Breast epithelium (tissue), 4 donors: ENCODE data around the gene NBEAL2. TPM values are rescaled to one million over a fixed set of nuclear protein-coding genes. Genes with fewer than 3 reads are reported as not detected.

ENCODE experiments used
- DNase-seq, 2 donors: peaks; one replicate each; pipeline ENCODE4 v3.0.0-alpha.2; 2019; ENCODE audit warnings: low spot score in 2 of 2
- H3K27ac ChIP-seq, 2 donors: fragments of 200-600 bp; sonication (generic) in 1 of 2; one replicate each; pipeline ENCODE4 v1.5.1; 2016 to 2019; ENCODE audit warnings: mild to moderate bottlenecking in 1 of 2
- H3K27me3 ChIP-seq, 2 donors: fragments of 200-600 bp; sonication (generic) in 1 of 2; one replicate each; pipeline versions ENCODE4 v1.5.1 to v1.6.0; 2017 to 2019; ENCODE audit warnings: control low read depth in 1 of 2, mild to moderate bottlenecking in 1 of 2
- H3K36me3 ChIP-seq: fragments of 200-600 bp; one replicate; pipeline ENCODE4 v1.5.1; 2019
- H3K4me1 ChIP-seq, 2 donors: fragments of 200-600 bp; sonication (generic); one replicate each; pipeline ENCODE4 v1.5.1; 2016 to 2019; ENCODE audit warnings: control low read depth in 1 of 2
- H3K4me3 ChIP-seq, 3 donors: fragments of 200-600 bp; sonication (generic); 1 replicate in 2 of 3; 2 replicates in 1 of 3; pipeline ENCODE4 v1.5.1; 2016 to 2019; ENCODE audit warnings: mild to moderate bottlenecking in 3 of 3, moderate library complexity in 2 of 3
- H3K9me3 ChIP-seq, 2 donors: fragments of 200-600 bp; sonication (generic) in 1 of 2; one replicate each; pipeline ENCODE4 v1.5.1; 2016 to 2019; ENCODE audit warnings: control low read depth in 1 of 2
- POLR2A ChIP-seq: fragments of 450-650 bp; IDR thresholded peaks from one replicate; pipeline ENCODE4 v1.6.1; 2016; ENCODE audit warnings: antibody characterized with exemption, mild to moderate bottlenecking, moderate library complexity
- POLR2AphosphoS5 ChIP-seq, 3 donors: sonication (generic); formaldehyde crosslinking; IDR thresholded peaks; one replicate each; pipeline ENCODE4 v1.6.1; 2017; ENCODE audit warnings: antibody characterized with exemption in 3 of 3
- intact Hi-C: fragments of 100-400 bp; cut with DNase I; formaldehyde crosslinking; loops from one replicate; pipeline ENCODE4 v1.15.1; 2023; ENCODE audit warnings: low total_unique reads
- total RNA-seq, 3 donors: library from RNA; depleted of rRNA; stranded (reverse); fragments of >200 nt; gene quantifications; one replicate each; pipeline ENCODE4 v1.1.0, GENCODE V29; 2016
- TF ChIP-seq, protein P1 (sequence below), 3 donors: fragments of 450-650 bp; IDR thresholded peaks; one replicate each; pipeline ENCODE4 v1.5.1; 2016 to 2017; ENCODE audit warnings: antibody characterized with exemption in 3 of 3, mild to moderate bottlenecking in 3 of 3, moderate library complexity in 3 of 3

The NBEAL2 gene
- total RNA-seq, 3 donors from 2014 or later: 16.8 to 58.3 (median 54.4) TPM

- peaks cover 8 to 17% of the 10 kb centered on the region in 2 donors for H3K4me1 ChIP-seq
- no peak overlapping the region for H3K4me3 ChIP-seq
- no peak overlapping the region for H3K27ac ChIP-seq
- H3K9me3 ChIP-seq: no peaks in the 10 kb centered on the region
- no peaks in the 10 kb centered on the region for H3K36me3 ChIP-seq
- no peak for DNase-seq
- TF ChIP-seq, protein P1, sequence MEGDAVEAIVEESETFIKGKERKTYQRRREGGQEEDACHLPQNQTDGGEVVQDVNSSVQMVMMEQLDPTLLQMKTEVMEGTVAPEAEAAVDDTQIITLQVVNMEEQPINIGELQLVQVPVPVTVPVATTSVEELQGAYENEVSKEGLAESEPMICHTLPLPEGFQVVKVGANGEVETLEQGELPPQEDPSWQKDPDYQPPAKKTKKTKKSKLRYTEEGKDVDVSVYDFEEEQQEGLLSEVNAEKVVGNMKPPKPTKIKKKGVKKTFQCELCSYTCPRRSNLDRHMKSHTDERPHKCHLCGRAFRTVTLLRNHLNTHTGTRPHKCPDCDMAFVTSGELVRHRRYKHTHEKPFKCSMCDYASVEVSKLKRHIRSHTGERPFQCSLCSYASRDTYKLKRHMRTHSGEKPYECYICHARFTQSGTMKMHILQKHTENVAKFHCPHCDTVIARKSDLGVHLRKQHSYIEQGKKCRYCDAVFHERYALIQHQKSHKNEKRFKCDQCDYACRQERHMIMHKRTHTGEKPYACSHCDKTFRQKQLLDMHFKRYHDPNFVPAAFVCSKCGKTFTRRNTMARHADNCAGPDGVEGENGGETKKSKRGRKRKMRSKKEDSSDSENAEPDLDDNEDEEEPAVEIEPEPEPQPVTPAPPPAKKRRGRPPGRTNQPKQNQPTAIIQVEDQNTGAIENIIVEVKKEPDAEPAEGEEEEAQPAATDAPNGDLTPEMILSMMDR (IDR thresholded peaks at IDR 0.05): no peak
- TF ChIP-seq POLR2A: no peak
- no peak for TF ChIP-seq POLR2AphosphoS5 (IDR thresholded peaks at IDR 0.05)
- H3K27me3 ChIP-seq: no peaks in the 10 kb centered on the region
- intact Hi-C loops: no loop called here
Measured at GRCh38 chr3:46985588-46985987, 6.1 kb downstream of the NBEAL2 start.

- intact Hi-C loops: no loop called here
- peaks cover 8 to 11% of the 10 kb centered on the region in 2 donors for H3K4me1 ChIP-seq
- H3K9me3 ChIP-seq: no peaks in the 10 kb centered on the region
- H3K4me3 ChIP-seq: no peak overlapping the region
- TF ChIP-seq, protein P1 (IDR thresholded peaks at IDR 0.05): no peak
- TF ChIP-seq POLR2AphosphoS5 (IDR thresholded peaks at IDR 0.05) (no peak), POLR2A (no peak)
- no peaks in the 10 kb centered on the region for H3K27me3 ChIP-seq
- peak overlapping the region in 1 of 2 donors; percentile 18 for H3K27ac ChIP-seq
- H3K36me3 ChIP-seq: no peaks in the 10 kb centered on the region
- no peak for DNase-seq
Measured at GRCh38 chr3:46986055-46986730, 6.7 kb downstream of the NBEAL2 start.

DNA sequence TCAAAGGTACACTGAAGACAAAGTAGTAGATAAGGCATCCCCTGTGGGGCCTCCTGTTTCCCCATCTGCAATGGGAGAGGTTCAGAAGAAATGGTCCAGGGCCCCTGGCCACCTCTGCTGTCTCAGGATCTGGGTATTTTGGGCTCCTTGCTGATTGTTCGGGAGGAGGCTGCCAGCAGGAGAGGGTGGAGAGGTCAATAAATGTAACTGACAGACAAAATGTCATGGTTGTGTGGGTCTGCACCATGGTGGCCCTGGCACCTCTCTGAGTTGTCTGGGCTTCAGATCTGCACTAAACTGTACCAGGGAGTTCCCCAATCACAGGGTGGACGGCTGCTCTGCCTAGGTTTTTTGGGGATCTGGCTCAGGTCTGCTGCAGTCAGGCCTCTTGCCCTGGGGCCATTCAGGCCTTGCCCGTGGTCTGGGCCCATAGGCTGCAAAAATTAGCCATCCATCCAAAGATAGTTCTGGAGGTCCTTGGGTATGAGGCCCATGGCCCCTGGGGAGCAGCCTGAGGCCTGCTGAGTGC, 7.4 kb downstream of the NBEAL2 start:
- intact Hi-C loops: no loop called here
- no peaks in the 10 kb centered on the region for H3K36me3 ChIP-seq
- peaks cover 5 to 7% of the 10 kb centered on the region in 2 donors for H3K4me1 ChIP-seq
- no peak overlapping the region for H3K4me3 ChIP-seq
- TF ChIP-seq POLR2A: no peak
- no peak for DNase-seq
- H3K27me3 ChIP-seq: no peaks in the 10 kb centered on the region
- peak overlapping the region; percentile 5 to 18 for H3K27ac ChIP-seq
- H3K9me3 ChIP-seq: no peaks in the 10 kb centered on the region

GRCh38 chr3:46987319-46987742, 7.9 kb downstream of the NBEAL2 start:
- Histone ChIP-seq H3K9me3 (no peaks in the 10 kb centered on the region), H3K27ac (peak overlapping the region in 1 of 2 donors; percentile 57), H3K4me3 (no peak overlapping the region), H3K4me1 (peaks cover under 1 to 3% of the 10 kb centered on the region in 2 donors), H3K36me3 (no peaks in the 10 kb centered on the region), H3K27me3 (no peaks in the 10 kb centered on the region)
- no peak for TF ChIP-seq POLR2A
- no peak for TF ChIP-seq POLR2AphosphoS5 (IDR thresholded peaks at IDR 0.05)
- TF ChIP-seq, protein P1 (IDR thresholded peaks at IDR 0.05): no peak
- DNase-seq: no peak
- intact Hi-C loops: no loop called here

DNA sequence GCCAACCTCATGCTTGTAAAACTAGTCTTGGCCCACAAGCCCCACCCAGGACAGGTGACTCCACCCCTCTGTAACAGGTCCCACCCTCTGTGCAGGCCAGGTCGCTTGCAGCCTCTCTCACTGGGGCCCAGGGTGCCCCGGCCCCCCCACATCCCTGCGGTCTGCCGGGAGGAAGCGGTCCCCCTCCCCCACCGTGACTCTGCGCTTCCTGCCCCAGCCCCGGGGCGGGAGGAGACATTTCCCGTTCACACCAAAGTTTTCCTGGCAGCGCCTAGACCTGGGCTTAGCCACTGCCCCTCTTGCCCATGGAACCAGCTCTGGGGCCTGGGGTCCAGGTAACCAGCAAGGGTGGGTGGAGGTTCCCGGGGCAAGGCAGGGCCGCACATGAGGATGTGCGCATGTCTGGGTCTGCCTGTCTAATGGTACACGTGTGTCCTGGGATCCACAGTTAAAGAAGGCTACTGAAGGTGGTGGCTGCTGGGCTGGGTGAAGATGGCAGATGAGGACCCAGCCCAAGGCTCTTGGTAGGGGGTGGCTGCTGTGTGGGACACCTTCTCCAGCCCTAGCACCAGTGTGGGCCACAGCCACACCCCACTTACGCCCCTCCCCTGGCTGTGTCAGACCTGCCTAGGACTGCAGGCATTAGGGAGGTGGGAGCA, 8.4 kb downstream of the NBEAL2 start:
- intact Hi-C loops: no loop called here
- TF ChIP-seq POLR2AphosphoS5 (IDR thresholded peaks at IDR 0.05) (peak in 1 of 3 donors; percentile 26), POLR2A (no peak)
- TF ChIP-seq, protein P1 (IDR thresholded peaks at IDR 0.05): no peak
- DNase-seq: no peak
- Histone ChIP-seq H3K4me3 (peak overlapping the region in 1 of 3 donors; percentile 30), H3K36me3 (no peaks in the 10 kb centered on the region), H3K9me3 (no peaks in the 10 kb centered on the region), H3K27me3 (no peaks in the 10 kb centered on the region), H3K4me1 (no peaks in the 10 kb centered on the region), H3K27ac (peak overlapping the region in 1 of 2 donors; percentile 57)
